ENCODE data around the gene COL1A2. TPM values are rescaled to one million over a fixed set of nuclear protein-coding genes. Genes with fewer than 3 reads are reported as not detected.

COL1A2 gene
- total RNA-seq, 1 experiment from 2014 or later: 42.1 TPM

DNA sequence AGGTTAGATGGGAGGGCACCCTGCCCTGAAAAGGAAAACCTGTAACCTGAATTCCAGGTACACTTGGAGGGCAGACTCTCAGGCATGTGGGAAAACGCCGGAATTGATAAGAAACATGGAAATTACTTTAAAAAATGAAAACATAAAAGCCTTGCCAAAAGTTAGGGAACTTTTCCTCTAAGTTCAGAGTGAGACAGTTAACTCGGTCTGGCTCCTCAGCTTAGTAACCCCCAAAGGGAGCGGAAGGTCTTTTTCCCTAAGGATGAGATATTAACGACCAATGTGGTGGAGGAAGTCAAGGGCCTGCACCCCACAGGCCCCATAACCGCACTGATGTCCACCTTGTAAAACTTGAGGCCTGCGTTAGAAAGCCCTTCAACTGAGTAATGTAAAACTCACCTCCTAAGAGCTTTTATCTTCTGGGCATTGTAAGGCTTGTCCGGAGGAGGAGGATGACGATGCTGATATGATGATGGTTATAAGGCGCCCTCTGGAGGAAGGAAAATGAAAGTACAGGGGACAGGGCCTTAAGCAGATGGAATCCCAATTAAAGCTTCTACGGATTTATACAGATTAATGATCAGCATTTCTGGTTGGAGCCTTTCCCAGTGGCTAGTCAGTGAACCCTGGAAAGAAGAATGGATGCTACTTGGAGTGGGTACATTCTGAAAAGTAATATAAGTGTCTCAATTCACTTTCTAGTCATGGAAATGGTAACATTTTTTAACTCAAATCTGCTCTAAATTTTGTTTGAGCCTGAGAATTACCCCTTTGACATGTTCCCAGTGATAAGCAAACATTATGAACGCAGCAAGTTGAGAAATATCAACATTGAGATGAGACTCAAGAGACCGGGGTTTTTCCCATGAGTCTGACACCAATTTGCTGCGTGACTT, 694 bp downstream of the COL1A2 start:
- Histone ChIP-seq H3K56ac (ENCODE audit: insufficient read length, low read depth, low read length) (no peak overlapping the region), H2AK5ac (ENCODE audit: insufficient read length, low read length) (no peak overlapping the region), H2BK5ac (ENCODE audit: insufficient read length, low read length) (no peak overlapping the region), H4K5ac (ENCODE audit: insufficient read length, low read depth, low read length) (no peak overlapping the region), H2BK12ac (ENCODE audit: insufficient read length, low read depth, low read length) (no peak overlapping the region), H4K20me1 (ENCODE audit: control insufficient read depth, insufficient read depth, insufficient read length) (no peaks in the 10 kb centered on the region), H3K9me3 (ENCODE audit: control insufficient read depth, low read depth, low read length) (no peaks in the 10 kb centered on the region), H2BK20ac (ENCODE audit: low read depth, low read length, poor library complexity, severe bottlenecking) (no peak overlapping the region), H3K27ac (ENCODE audit: insufficient read length, low read depth, low read length) (no peak overlapping the region), H3K79me2 (ENCODE audit: insufficient read depth, low read length) (no peaks in the 10 kb centered on the region), H4K91ac (ENCODE audit: insufficient read length, low read depth, low read length) (no peak overlapping the region), H3T11ph (ENCODE audit: low read length) (no peak overlapping the region), H3K4ac (ENCODE audit: low read depth, low read length) (no peak overlapping the region), H3K9ac (ENCODE audit: extremely low read depth, insufficient read length, low read length) (peak overlapping the region; percentile 55), H3K23me2 (ENCODE audit: insufficient read length, low read depth, low read length, poor library complexity, severe bottlenecking) (peaks cover 17% of the 10 kb centered on the region), H3K18ac (ENCODE audit: insufficient read length, low read depth, low read length) (peak overlapping the region; percentile 51), H3K4me2 (ENCODE audit: insufficient read depth, insufficient read length, low read length) (peak overlapping the region; percentile 88), H3K79me1 (ENCODE audit: insufficient read depth, low read depth, low read length, poor library complexity, severe bottlenecking) (no peaks in the 10 kb centered on the region), H2BK120ac (ENCODE audit: low read depth, low read length, poor library complexity, severe bottlenecking) (no peak overlapping the region), H3K23ac (ENCODE audit: insufficient read length, low read depth, low read length) (no peak overlapping the region), H2AFZ (ENCODE audit: low read length) (peak overlapping the region; percentile 98), H3K14ac (ENCODE audit: insufficient read depth, low read length) (no peak overlapping the region; the same call in 1 of the 2 replicates), H3K27me3 (ENCODE audit: insufficient read depth, low read length) (no peaks in the 10 kb centered on the region), H3K4me1 (ENCODE audit: insufficient read depth, low read length) (peaks cover 4% of the 10 kb centered on the region; the same call in 1 of the 2 replicates), H4K8ac (replicated peaks; ENCODE audit: insufficient read length, low read depth, low read length) (no peak overlapping the region), H2BK15ac (ENCODE audit: low read depth, low read length) (no peak overlapping the region)
- H3K4me3 Mint-ChIP-seq: peak overlapping the region; percentile 69 to 84
- TF ChIP-seq CTCF (conservative IDR thresholded peaks at IDR 0.05): peak; percentile 91
- peak overlapping the region in 1 of 3 experiments; percentile 28; a peak in 2 of 7 replicates for H3K27ac Mint-ChIP-seq
- no peaks in the 10 kb centered on the region for H3K9me3 Mint-ChIP-seq
- peak; percentile 61 for DNase-seq
- peaks cover 0 to 14% (median 0%) of the 10 kb centered on the region in 3 experiments; a peak in 2 of 7 replicates for H3K36me3 Mint-ChIP-seq (ENCODE audit: insufficient read depth in 1 of 3, low read depth in 3 of 3)
- peaks cover 8% of the 10 kb centered on the region for H3K27me3 Mint-ChIP-seq (ENCODE audit: low read depth)
- H3K4me1 Mint-ChIP-seq: peaks cover 38 to 44% of the 10 kb centered on the region in 2 experiments
- no CpG with 5 or more reads among the region's 14 CpGs for WGBS (ENCODE audit: extremely low coverage, insufficient read length, low lambda C conversion rate)

Measured in H9 (cell line).